ENCODE measurements around the gene CRISPLD2. TPM values are rescaled to one million over a fixed set of nuclear protein-coding genes. Genes with fewer than 3 reads are reported as not detected.

CRISPLD2 gene
- polyA plus RNA-seq, 1 donor from 2014 or later, result 0.06 TPM

- Histone ChIP-seq H3K27ac (ENCODE audit: low read length) (no peak overlapping the region), H3K9ac (ENCODE audit: low read length) (no peak overlapping the region), H3K9me3 (ENCODE audit: low read length) (no peaks in the 10 kb centered on the region), H3K79me2 (replicated peaks; ENCODE audit: insufficient read depth, low read length) (no peaks in the 10 kb centered on the region), H3K36me3 (ENCODE audit: insufficient read depth, low read length) (no peaks in the 10 kb centered on the region), H2AFZ (ENCODE audit: low read depth, low read length) (no peak overlapping the region), H3F3A (ENCODE audit: insufficient read depth, low read length, poor library complexity, severe bottlenecking) (no peaks in the 10 kb centered on the region), H3K4me2 (ENCODE audit: low read length) (no peak overlapping the region), H4K20me1 (ENCODE audit: insufficient read depth) (no peaks in the 10 kb centered on the region), H3K4me3 (ENCODE audit: low read length) (no peak overlapping the region), H3K9me2 (ENCODE audit: insufficient read depth, low read length) (no peaks in the 10 kb centered on the region), H3K27me3 (ENCODE audit: insufficient read depth, low read depth, low read length) (no peaks in the 10 kb centered on the region)
- TF ChIP-seq, protein P1, sequence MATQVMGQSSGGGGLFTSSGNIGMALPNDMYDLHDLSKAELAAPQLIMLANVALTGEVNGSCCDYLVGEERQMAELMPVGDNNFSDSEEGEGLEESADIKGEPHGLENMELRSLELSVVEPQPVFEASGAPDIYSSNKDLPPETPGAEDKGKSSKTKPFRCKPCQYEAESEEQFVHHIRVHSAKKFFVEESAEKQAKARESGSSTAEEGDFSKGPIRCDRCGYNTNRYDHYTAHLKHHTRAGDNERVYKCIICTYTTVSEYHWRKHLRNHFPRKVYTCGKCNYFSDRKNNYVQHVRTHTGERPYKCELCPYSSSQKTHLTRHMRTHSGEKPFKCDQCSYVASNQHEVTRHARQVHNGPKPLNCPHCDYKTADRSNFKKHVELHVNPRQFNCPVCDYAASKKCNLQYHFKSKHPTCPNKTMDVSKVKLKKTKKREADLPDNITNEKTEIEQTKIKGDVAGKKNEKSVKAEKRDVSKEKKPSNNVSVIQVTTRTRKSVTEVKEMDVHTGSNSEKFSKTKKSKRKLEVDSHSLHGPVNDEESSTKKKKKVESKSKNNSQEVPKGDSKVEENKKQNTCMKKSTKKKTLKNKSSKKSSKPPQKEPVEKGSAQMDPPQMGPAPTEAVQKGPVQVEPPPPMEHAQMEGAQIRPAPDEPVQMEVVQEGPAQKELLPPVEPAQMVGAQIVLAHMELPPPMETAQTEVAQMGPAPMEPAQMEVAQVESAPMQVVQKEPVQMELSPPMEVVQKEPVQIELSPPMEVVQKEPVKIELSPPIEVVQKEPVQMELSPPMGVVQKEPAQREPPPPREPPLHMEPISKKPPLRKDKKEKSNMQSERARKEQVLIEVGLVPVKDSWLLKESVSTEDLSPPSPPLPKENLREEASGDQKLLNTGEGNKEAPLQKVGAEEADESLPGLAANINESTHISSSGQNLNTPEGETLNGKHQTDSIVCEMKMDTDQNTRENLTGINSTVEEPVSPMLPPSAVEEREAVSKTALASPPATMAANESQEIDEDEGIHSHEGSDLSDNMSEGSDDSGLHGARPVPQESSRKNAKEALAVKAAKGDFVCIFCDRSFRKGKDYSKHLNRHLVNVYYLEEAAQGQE (IDR thresholded peaks at IDR 0.05; ENCODE audit: borderline replicate concordance), result no peak
- TF ChIP-seq RAD21 (conservative IDR thresholded peaks at IDR 0.05) (no peak), SMC3 (conservative IDR thresholded peaks at IDR 0.05; ENCODE audit: poor library complexity) (no peak), EZH2 (IDR thresholded peaks at IDR 0.05; ENCODE audit: borderline replicate concordance, insufficient read depth, low read length, poor library complexity, severe bottlenecking) (no peak)
These were observed 42.4 kb upstream of the CRISPLD2 start for GRCh38 chr16:84777435-84777834.

- no peak overlapping the region for H3K9ac ChIP-seq (ENCODE audit: low read length)
- no peak overlapping the region for H3K27ac ChIP-seq (ENCODE audit: low read length)
- H3F3A ChIP-seq (ENCODE audit: insufficient read depth, low read length, poor library complexity, severe bottlenecking), result no peaks in the 10 kb centered on the region
- H3K79me2 ChIP-seq (replicated peaks; ENCODE audit: insufficient read depth, low read length), result no peaks in the 10 kb centered on the region
- H4K20me1 ChIP-seq (ENCODE audit: insufficient read depth), result no peaks in the 10 kb centered on the region
- TF ChIP-seq RAD21 (conservative IDR thresholded peaks at IDR 0.05) (no peak), SMC3 (conservative IDR thresholded peaks at IDR 0.05; ENCODE audit: poor library complexity) (no peak), EP300 (conservative IDR thresholded peaks at IDR 0.05; ENCODE audit: poor library complexity, severe bottlenecking) (no peak), MXI1 (conservative IDR thresholded peaks at IDR 0.05; ENCODE audit: poor library complexity, severe bottlenecking) (no peak), POLR2AphosphoS5 (IDR thresholded peaks at IDR 0.05) (no peak), EZH2 (IDR thresholded peaks at IDR 0.05; ENCODE audit: borderline replicate concordance, insufficient read depth, low read length, poor library complexity, severe bottlenecking) (no peak), TAF1 (IDR thresholded peaks at IDR 0.05; ENCODE audit: low read depth) (no peak)
- TF ChIP-seq, protein P2, sequence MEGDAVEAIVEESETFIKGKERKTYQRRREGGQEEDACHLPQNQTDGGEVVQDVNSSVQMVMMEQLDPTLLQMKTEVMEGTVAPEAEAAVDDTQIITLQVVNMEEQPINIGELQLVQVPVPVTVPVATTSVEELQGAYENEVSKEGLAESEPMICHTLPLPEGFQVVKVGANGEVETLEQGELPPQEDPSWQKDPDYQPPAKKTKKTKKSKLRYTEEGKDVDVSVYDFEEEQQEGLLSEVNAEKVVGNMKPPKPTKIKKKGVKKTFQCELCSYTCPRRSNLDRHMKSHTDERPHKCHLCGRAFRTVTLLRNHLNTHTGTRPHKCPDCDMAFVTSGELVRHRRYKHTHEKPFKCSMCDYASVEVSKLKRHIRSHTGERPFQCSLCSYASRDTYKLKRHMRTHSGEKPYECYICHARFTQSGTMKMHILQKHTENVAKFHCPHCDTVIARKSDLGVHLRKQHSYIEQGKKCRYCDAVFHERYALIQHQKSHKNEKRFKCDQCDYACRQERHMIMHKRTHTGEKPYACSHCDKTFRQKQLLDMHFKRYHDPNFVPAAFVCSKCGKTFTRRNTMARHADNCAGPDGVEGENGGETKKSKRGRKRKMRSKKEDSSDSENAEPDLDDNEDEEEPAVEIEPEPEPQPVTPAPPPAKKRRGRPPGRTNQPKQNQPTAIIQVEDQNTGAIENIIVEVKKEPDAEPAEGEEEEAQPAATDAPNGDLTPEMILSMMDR (IDR thresholded peaks at IDR 0.05; ENCODE audit: poor library complexity, severe bottlenecking), result no peak
- TF ChIP-seq, protein P1 (IDR thresholded peaks at IDR 0.05; ENCODE audit: borderline replicate concordance), result no peak
- H2AFZ ChIP-seq (ENCODE audit: low read depth, low read length), result no peak overlapping the region
- no peaks in the 10 kb centered on the region for H3K9me2 ChIP-seq (ENCODE audit: insufficient read depth, low read length)
- H3K27me3 ChIP-seq (ENCODE audit: insufficient read depth, low read depth, low read length), result no peaks in the 10 kb centered on the region
- H3K4me2 ChIP-seq (ENCODE audit: low read length), result no peak overlapping the region
- no peaks in the 10 kb centered on the region for H3K36me3 ChIP-seq (ENCODE audit: insufficient read depth, low read length)
- H3K9me3 ChIP-seq (ENCODE audit: low read length), result no peaks in the 10 kb centered on the region
- H3K4me3 ChIP-seq (ENCODE audit: low read length), result no peak overlapping the region
These were observed 41.1 kb upstream of the CRISPLD2 start for GRCh38 chr16:84778720-84779119.
